Measurements from ENCODE around the gene PRRG1.

PRRG1 gene

GRCh38 chrX:37361596-37361995 is 12.4 kb downstream of the PRRG1 start:
- peak overlapping the region; percentile 52 for H3K9ac ChIP-seq (ENCODE audit: insufficient read length)
- TF ChIP-seq EZH2 (IDR thresholded peaks at IDR 0.05) (no peak), FOXP2 (optimal IDR thresholded peaks at IDR 0.05; ENCODE audit: control extremely low read depth, extremely low read length, insufficient read depth) (no peak), POLR2AphosphoS5 (IDR thresholded peaks at IDR 0.05; ENCODE audit: borderline replicate concordance, low read depth, low read length) (no peak)

GRCh38 chrX:37364666-37365065 is 15.5 kb downstream of the PRRG1 start:
- Histone ChIP-seq H3K9ac (ENCODE audit: insufficient read length) (no peak overlapping the region), H3K4me3 (no peak overlapping the region), H3K36me3 (ENCODE audit: insufficient read depth, low read length) (peaks cover 3% of the 10 kb centered on the region; the same call in 1 of the 2 replicates), H3K27ac (no peak overlapping the region), H3K9me3 (ENCODE audit: low read depth, low read length) (no peaks in the 10 kb centered on the region; the same call in 1 of the 2 replicates)
- no peak for DNase-seq (ENCODE audit: low read depth, low spot score)
- no peak for TF ChIP-seq EZH2 (IDR thresholded peaks at IDR 0.05)
- TF ChIP-seq FOXP2 (optimal IDR thresholded peaks at IDR 0.05; ENCODE audit: control extremely low read depth, extremely low read length, insufficient read depth): no peak
- no peak for TF ChIP-seq POLR2AphosphoS5 (IDR thresholded peaks at IDR 0.05; ENCODE audit: borderline replicate concordance, low read depth, low read length)

More at GRCh38 chrX:37361596-37361995, 12.4 kb downstream of the PRRG1 start:
- H3K27ac ChIP-seq: peak overlapping the region; percentile 94
- peaks cover under 1% of the 10 kb centered on the region; the same call in 1 of the 2 replicates for H3K36me3 ChIP-seq (ENCODE audit: insufficient read depth, low read length)
- DNase-seq (ENCODE audit: low read depth, low spot score): no peak
- H3K4me3 ChIP-seq: peak overlapping the region; percentile 67
- peaks cover 3% of the 10 kb centered on the region; the same call in 1 of the 2 replicates for H3K9me3 ChIP-seq (ENCODE audit: low read depth, low read length)

- no peak overlapping the region for H3K4me3 ChIP-seq
- no peak overlapping the region for H3K9ac ChIP-seq (ENCODE audit: insufficient read length)
- H3K36me3 ChIP-seq (ENCODE audit: insufficient read depth, low read length): peaks cover 3% of the 10 kb centered on the region; the same call in 1 of the 2 replicates
- no peak for DNase-seq (ENCODE audit: low read depth, low spot score)
- TF ChIP-seq EZH2 (IDR thresholded peaks at IDR 0.05) (no peak), FOXP2 (optimal IDR thresholded peaks at IDR 0.05; ENCODE audit: control extremely low read depth, extremely low read length, insufficient read depth) (no peak), POLR2AphosphoS5 (IDR thresholded peaks at IDR 0.05; ENCODE audit: borderline replicate concordance, low read depth, low read length) (no peak)
- H3K9me3 ChIP-seq (ENCODE audit: low read depth, low read length): no peaks in the 10 kb centered on the region
- H3K27ac ChIP-seq: no peak overlapping the region
Measured at GRCh38 chrX:37367946-37368345, 18.8 kb downstream of the PRRG1 start.

DNA sequence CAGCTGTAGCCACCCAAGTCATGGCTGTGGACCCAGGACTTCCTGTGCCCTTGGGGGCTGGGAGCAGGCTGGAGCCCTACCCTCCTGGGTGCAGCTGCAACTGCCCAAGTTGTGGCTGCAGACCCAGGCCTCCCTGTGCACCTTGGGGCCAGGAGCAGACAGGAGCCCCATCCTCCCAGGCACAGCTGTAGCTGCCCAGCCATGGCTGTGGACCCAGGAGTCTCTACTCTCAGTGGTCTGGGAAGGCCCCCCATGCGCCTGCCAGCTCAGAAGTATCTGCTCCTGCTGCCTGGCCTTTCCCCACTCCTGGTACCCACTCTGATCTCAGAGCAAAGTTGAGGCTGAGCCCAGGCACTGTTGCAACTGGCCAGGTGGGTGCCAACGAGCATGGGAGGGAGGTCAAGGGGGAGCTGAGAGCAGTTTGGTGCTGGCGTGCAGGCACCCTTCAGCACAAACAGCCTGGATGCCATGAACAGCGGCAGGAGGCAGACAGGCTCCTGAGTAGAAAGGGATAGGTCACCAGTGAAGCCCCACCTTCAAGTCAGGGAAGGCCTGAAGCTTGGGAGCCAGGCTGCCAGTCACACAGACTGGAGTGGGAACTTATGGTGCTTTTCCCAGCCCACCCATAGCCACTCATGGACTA is 21.5 kb downstream of the PRRG1 start:
- Histone ChIP-seq H3K4me3 (no peak overlapping the region), H3K9ac (ENCODE audit: insufficient read length) (no peak overlapping the region), H3K9me3 (ENCODE audit: low read depth, low read length) (no peaks in the 10 kb centered on the region), H3K27ac (no peak overlapping the region), H3K36me3 (ENCODE audit: insufficient read depth, low read length) (peaks cover 3% of the 10 kb centered on the region; the same call in 1 of the 2 replicates)
- no peak for TF ChIP-seq EZH2 (IDR thresholded peaks at IDR 0.05)
- no peak for DNase-seq (ENCODE audit: low read depth, low spot score)

DNA sequence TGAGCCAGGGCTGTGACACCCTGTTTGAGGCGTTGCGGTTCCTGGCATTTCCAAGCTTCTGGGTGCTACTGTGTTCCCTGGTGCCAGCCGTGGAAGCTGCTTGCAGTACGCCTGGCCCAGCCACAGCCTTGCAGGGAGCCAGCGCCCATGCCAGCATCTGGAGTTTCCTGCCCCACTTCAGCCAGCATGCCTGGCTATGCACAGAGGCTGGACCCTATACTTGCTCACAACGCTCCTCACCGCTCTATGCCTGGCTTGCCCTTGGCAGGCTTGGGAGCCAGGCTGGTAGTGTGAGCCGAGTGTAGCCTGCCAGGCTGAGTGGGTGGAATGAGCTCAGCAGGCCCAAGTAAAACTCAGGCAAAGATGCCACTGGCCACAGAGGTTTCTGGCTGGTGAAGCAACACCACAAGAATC is 22.4 kb downstream of the PRRG1 start:
- Histone ChIP-seq H3K9ac (ENCODE audit: insufficient read length) (no peak overlapping the region), H3K36me3 (ENCODE audit: insufficient read depth, low read length) (peaks cover 3% of the 10 kb centered on the region; the same call in 1 of the 2 replicates), H3K27ac (no peak overlapping the region), H3K9me3 (ENCODE audit: low read depth, low read length) (no peaks in the 10 kb centered on the region), H3K4me3 (no peak overlapping the region)
- TF ChIP-seq EZH2 (IDR thresholded peaks at IDR 0.05) (no peak), FOXP2 (optimal IDR thresholded peaks at IDR 0.05; ENCODE audit: control extremely low read depth, extremely low read length, insufficient read depth) (no peak), POLR2AphosphoS5 (IDR thresholded peaks at IDR 0.05; ENCODE audit: borderline replicate concordance, low read depth, low read length) (no peak)
- no peak for DNase-seq (ENCODE audit: low read depth, low spot score)

GRCh38 chrX:37378404-37378803 is 29.2 kb downstream of the PRRG1 start:
- TF ChIP-seq POLR2AphosphoS5 (IDR thresholded peaks at IDR 0.05; ENCODE audit: borderline replicate concordance, low read depth, low read length): no peak
- no peak for TF ChIP-seq EZH2 (IDR thresholded peaks at IDR 0.05)
- TF ChIP-seq FOXP2 (optimal IDR thresholded peaks at IDR 0.05; ENCODE audit: control extremely low read depth, extremely low read length, insufficient read depth): no peak
- Histone ChIP-seq H3K9me3 (ENCODE audit: low read depth, low read length) (0 out of 2 replicates have a peak, but pooled peaks cover 3% of the 10 kb centered on the region), H3K36me3 (ENCODE audit: insufficient read depth, low read length) (no peaks in the 10 kb centered on the region; the same call in 1 of the 2 replicates), H3K9ac (ENCODE audit: insufficient read length) (no peak overlapping the region), H3K27ac (no peak overlapping the region), H3K4me3 (no peak overlapping the region)
- DNase-seq (ENCODE audit: low read depth, low spot score): no peak

GRCh38 chrX:37378830-37379229 is 29.7 kb downstream of the PRRG1 start:
- Histone ChIP-seq H3K36me3 (ENCODE audit: insufficient read depth, low read length) (no peaks in the 10 kb centered on the region; the same call in 1 of the 2 replicates), H3K9me3 (ENCODE audit: low read depth, low read length) (0 out of 2 replicates have a peak, but pooled peaks cover 3% of the 10 kb centered on the region), H3K27ac (no peak overlapping the region), H3K4me3 (no peak overlapping the region), H3K9ac (ENCODE audit: insufficient read length) (no peak overlapping the region)
- no peak for DNase-seq (ENCODE audit: low read depth, low spot score)
- TF ChIP-seq FOXP2 (optimal IDR thresholded peaks at IDR 0.05; ENCODE audit: control extremely low read depth, extremely low read length, insufficient read depth) (no peak), POLR2AphosphoS5 (IDR thresholded peaks at IDR 0.05; ENCODE audit: borderline replicate concordance, low read depth, low read length) (no peak), EZH2 (IDR thresholded peaks at IDR 0.05) (no peak)

DNA sequence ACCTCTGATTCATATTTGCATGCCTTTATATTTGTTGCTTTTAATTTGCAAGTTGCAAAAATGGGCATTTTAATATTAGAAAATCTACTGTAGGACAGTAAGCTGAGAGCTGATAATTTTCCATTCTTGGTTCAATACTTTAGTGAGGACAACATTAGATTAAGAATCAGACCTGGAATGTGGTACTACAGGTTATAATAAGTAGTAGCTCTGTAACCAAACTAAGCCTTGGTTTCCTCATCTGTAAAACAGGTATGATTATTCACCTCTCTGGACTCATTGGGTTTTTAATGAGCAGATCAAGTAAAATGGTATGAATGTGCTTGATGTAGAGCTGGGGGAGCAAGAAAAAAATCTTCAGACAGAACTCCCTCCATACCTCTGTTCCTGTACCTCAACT is 31.1 kb downstream of the PRRG1 start:
- H3K9me3 ChIP-seq (ENCODE audit: low read depth, low read length): 0 out of 2 replicates have a peak, but pooled peaks cover 3% of the 10 kb centered on the region
- DNase-seq (ENCODE audit: low read depth, low spot score): no peak
- H3K36me3 ChIP-seq (ENCODE audit: insufficient read depth, low read length): no peaks in the 10 kb centered on the region; the same call in 1 of the 2 replicates
- H3K9ac ChIP-seq (ENCODE audit: insufficient read length): no peak overlapping the region
- no peak overlapping the region for H3K4me3 ChIP-seq
- H3K27ac ChIP-seq: no peak overlapping the region
- no peak for TF ChIP-seq EZH2 (IDR thresholded peaks at IDR 0.05)
- no peak for TF ChIP-seq POLR2AphosphoS5 (IDR thresholded peaks at IDR 0.05; ENCODE audit: borderline replicate concordance, low read depth, low read length)
- no peak for TF ChIP-seq FOXP2 (optimal IDR thresholded peaks at IDR 0.05; ENCODE audit: control extremely low read depth, extremely low read length, insufficient read depth)

Data from SK-N-MC (cell line).